Measurements from ENCODE around the gene CCR4. TPM values are rescaled to one million over a fixed set of nuclear protein-coding genes. Genes with fewer than 3 reads are reported as not detected.
"Not testable (repeated sequence)": the region's sequence is repeated elsewhere in the genome, so short reads cannot be mapped to it uniquely, and the experiment has no call there.

The CCR4 gene
- polyA plus RNA-seq, 6 donors from 2014 or later: 0.08 to 0.27 (median 0.16) TPM; not detected in 2

DNA sequence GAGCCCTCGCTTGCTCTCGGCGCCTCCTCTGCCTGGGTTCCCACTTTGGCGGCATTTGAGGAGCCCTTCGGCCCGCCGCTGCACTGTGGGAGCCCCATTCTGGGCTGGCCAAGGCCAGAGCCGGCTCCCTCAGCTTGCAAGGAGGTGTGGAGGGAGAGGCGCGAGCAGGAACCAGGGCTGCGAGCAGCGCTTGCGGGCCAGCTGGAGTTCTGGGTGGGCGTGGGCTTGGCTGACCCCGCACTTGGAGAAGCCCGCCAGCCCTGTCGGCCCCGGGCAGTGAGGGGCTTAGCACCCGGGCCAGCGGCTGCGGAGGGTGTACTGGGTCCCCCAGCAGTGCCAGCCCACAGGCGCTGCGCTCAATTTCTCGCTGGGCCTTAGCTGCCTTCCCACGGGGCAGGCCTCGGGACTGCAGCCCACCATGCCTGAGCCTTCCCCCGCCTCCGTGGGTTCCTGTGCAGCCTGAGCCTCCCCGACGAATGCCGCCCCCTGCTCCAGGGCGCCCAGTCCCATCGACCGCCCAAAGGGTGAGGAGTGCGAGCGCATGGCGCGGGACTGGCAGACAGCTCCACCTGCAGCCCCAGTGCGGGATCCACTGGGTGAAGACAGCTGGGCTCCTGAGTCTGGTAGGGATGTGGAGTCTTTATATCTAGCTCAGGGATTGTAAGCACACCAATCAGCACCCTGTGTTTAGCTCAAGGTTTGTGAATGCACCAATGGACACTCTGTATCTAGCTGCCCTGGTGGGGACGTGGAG lies 11.7 kb upstream of the CCR4 start:
- H3K27me3 Mint-ChIP-seq; H3K27ac Mint-ChIP-seq; H3K4me3 Mint-ChIP-seq; H3K36me3 Mint-ChIP-seq; DNase-seq; ATAC-seq (ENCODE audit: low read depth in 2 of 2); H3K9me3 Mint-ChIP-seq; H3K4me1 Mint-ChIP-seq: not testable (repeated sequence)

DNA sequence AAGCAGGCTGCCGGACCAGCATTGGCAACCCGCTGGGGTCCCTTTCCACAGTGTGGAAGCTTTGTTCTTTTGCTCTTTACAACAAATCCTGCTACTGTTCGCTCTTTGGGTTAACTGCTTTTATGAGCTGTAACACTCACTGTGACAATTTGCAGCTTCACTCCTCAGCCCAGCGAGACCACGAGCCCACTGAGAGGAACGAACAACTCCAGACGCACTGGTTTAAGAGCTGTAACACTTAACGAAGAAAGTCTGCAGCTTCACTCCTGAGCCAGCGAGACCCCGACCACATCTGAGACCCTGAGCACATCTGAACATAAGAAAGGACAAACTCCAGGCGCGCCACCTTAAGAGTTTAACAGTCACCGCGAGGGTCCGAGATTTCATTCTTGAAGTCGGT lies 10.7 kb upstream of the CCR4 start:
- Mint-ChIP-seq H3K4me1 (no peaks in the 10 kb centered on the region), H3K36me3 (no peaks in the 10 kb centered on the region), H3K27ac (peak overlapping the region in 1 of 6 donors; percentile 22), H3K4me3 (no peak overlapping the region), H3K27me3 (no peaks in the 10 kb centered on the region), H3K9me3 (no peaks in the 10 kb centered on the region)
- ATAC-seq (ENCODE audit: low read depth in 2 of 2) (no peak), DNase-seq (no peak)

DNA sequence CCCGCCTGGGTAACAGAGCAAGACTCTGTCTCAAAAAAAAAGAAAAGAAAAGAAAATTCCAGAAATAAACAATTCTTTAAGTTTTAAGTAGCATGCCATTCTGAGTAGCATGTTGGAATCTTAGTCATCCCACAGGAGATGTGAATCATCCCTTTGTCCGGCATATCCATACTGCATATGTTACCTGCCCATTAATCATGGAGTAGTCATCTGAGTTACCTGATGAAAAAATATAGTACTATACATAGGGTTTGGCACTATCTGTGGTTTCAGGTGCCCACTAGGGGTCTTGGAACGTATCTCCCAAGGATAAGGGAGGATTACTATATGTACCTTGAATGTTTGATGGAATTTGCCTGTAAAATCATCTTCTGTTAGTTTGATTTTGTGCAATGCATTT lies 6.3 kb upstream of the CCR4 start:
- Mint-ChIP-seq H3K4me1 (peaks cover 0 to 7% (median 6%) of the 10 kb centered on the region in 3 donors), H3K36me3 (no peaks in the 10 kb centered on the region), H3K27ac (no peak overlapping the region), H3K4me3 (no peak overlapping the region), H3K9me3 (no peaks in the 10 kb centered on the region), H3K27me3 (no peaks in the 10 kb centered on the region)
- no peak for DNase-seq
- no peak for ATAC-seq (ENCODE audit: low read depth in 2 of 2)

DNA sequence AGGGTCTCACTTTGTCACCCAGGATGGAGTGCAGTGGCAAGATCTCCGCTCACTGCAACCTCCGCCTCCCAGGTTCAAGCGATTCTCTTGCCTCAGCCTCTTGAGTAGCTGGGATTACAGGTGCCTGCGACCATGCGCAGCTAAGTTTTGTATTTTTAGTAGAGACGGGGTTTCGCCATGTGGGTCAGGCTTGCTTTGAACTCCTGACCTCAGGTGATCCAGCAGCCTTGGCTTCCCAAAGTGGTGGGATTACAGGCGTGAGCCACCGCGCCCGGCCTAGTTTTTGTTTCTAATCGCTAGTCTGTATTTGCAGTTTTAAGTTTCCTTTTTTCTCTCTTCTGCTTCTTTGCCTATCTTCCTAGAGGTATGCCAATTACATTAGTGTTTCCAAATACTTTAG lies 5.8 kb upstream of the CCR4 start:
- DNase-seq (peak; percentile 3), ATAC-seq (ENCODE audit: low read depth in 2 of 2) (peak in 1 of 2 donors; percentile 23)
- not testable (repeated sequence) for H3K36me3 Mint-ChIP-seq, H3K9me3 Mint-ChIP-seq, H3K4me1 Mint-ChIP-seq, H3K27me3 Mint-ChIP-seq, H3K27ac Mint-ChIP-seq, H3K4me3 Mint-ChIP-seq

DNA sequence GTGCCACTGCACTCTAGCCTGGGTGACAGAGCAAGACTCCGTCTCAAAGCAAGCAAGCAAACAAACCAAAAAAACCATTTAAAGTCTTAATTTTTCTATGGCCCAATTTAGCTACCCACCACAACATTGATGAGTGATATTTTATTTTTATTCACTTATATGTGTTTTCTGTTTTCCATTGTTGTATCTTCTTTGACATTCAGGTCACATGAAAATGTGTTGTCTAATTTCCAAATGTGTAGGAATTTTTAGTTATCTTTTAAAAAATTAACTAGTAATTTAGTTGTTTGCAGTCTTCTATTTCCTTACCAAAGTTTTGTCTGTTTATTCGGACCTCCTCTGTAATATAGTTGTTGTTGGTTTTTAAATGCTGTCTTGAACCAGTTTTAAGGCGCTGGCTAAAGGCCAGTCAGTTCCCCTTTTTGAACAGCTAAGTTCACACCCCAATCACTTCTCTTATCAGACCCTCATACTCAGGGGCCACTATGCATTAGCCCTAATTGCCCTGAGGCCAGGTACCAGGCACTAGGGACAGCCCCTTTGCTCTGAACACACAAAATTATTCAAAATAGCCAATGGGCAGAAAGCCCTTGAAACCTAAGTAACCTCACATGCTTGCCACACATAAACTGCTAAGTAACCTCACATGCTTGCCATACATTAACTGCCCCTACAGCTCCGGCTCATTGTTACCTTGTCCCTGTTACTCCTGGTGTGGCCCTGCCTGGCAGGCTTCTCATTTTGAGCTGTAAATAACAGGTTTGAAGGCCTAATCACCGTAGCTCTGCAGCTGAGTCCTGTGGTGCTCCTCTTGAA lies 4.3 kb upstream of the CCR4 start:
- no peaks in the 10 kb centered on the region for H3K36me3 Mint-ChIP-seq
- no peaks in the 10 kb centered on the region for H3K9me3 Mint-ChIP-seq
- H3K4me1 Mint-ChIP-seq: peaks cover 7 to 10% (median 7%) of the 10 kb centered on the region in 3 donors
- no peaks in the 10 kb centered on the region for H3K27me3 Mint-ChIP-seq
- no peak for DNase-seq
- H3K27ac Mint-ChIP-seq: no peak overlapping the region
- ATAC-seq (ENCODE audit: low read depth in 2 of 2): no peak
- no peak overlapping the region for H3K4me3 Mint-ChIP-seq

DNA sequence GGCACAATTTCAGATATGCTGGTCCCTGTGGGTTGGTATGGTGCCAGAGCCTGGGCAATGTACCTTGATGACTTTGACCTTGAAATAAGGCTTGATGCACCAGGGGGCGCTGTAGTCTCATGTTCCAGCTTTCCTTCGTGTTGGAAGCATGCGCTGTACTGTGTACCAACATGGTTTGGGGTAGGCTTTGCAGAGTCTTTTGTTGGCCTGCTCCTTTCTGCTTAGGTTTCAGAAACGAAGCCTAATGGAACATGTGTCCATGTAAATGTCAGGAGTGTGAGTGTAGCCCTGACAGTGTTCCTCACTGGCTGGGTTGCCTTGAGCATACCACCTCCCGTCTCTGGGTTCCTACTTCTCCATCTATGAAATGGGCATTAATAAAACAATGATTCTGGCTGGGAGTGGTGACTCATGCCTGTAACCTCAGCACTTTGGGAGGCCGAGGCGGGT lies 3.6 kb upstream of the CCR4 start:
- no peaks in the 10 kb centered on the region for H3K27me3 Mint-ChIP-seq
- H3K27ac Mint-ChIP-seq: no peak overlapping the region
- H3K4me3 Mint-ChIP-seq: no peak overlapping the region
- ATAC-seq (ENCODE audit: low read depth in 2 of 2) (peak; percentile 83 to 87), DNase-seq (peak; percentile 62)
- peaks cover 7 to 10% (median 7%) of the 10 kb centered on the region in 3 donors for H3K4me1 Mint-ChIP-seq
- no peaks in the 10 kb centered on the region for H3K36me3 Mint-ChIP-seq
- no peaks in the 10 kb centered on the region for H3K9me3 Mint-ChIP-seq

DNA sequence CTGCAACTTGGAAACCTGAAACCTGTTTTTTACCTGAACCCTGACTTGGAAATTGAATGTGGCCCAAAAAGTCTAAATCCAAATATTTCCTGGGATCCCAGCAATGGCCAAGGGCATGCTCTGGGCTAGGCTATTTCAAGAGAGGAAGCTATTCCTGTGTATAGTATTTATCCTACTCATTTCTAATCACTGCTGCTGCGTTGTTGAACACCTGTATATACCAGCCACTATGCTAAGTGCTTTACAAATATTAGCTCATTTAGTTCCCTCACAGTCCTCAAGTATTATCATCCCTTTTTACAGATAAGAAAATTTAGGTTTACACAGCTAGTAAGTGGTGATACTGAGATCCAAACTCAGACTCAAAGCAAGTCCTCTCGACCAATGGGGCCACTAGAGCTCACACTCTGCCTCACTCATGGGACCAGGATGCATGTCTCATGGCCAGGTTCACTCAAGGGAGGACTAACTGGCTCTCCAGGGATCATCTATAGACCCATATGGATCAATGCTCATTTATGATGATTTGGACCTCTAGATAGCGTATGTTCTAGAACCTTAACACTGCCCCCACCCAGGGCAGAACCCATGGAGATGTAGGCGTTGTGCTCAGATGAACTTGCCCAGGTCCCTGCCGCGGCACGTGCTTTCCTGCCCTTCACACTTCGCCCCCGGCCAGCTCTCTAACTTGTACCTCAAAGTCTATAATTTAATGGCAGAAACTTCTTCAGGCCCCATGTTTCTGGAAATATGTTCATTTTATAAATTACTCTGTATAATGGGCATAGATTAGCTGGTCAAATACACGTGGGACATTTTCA lies 2.6 kb upstream of the CCR4 start:
- H3K4me3 Mint-ChIP-seq: no peak overlapping the region
- H3K9me3 Mint-ChIP-seq: no peaks in the 10 kb centered on the region
- ATAC-seq (ENCODE audit: low read depth in 2 of 2): no peak
- no peak for DNase-seq
- H3K36me3 Mint-ChIP-seq: no peaks in the 10 kb centered on the region
- H3K4me1 Mint-ChIP-seq: peaks cover 7 to 10% (median 7%) of the 10 kb centered on the region in 3 donors
- no peaks in the 10 kb centered on the region for H3K27me3 Mint-ChIP-seq
- H3K27ac Mint-ChIP-seq: peak overlapping the region in 2 of 6 donors; percentile 30 to 49

DNA sequence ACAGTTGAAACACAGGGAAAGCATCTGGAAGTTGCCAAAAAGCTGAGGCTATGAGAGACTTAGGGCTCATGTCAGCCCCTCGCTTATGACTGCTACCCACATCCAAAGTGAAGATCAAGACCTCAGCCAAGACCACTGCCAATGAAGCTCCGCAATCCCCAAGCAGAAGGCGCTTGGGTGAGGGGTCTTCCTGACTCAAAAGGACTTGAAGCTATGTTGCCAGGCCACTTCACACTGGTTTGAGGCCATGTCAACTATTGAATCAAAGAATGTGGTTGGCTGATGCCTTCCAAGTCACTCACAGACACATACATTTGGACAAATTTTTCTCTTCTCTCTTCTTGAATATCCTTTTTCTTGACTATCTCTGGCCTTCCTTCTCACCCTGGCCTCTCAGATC lies 928 bp upstream of the CCR4 start:
- Mint-ChIP-seq H3K27ac (no peak overlapping the region), H3K36me3 (no peaks in the 10 kb centered on the region), H3K4me1 (peaks cover 7 to 10% (median 7%) of the 10 kb centered on the region in 3 donors), H3K9me3 (no peaks in the 10 kb centered on the region), H3K27me3 (no peaks in the 10 kb centered on the region), H3K4me3 (no peak overlapping the region)
- no peak for DNase-seq
- ATAC-seq (ENCODE audit: low read depth in 2 of 2): no peak

DNA sequence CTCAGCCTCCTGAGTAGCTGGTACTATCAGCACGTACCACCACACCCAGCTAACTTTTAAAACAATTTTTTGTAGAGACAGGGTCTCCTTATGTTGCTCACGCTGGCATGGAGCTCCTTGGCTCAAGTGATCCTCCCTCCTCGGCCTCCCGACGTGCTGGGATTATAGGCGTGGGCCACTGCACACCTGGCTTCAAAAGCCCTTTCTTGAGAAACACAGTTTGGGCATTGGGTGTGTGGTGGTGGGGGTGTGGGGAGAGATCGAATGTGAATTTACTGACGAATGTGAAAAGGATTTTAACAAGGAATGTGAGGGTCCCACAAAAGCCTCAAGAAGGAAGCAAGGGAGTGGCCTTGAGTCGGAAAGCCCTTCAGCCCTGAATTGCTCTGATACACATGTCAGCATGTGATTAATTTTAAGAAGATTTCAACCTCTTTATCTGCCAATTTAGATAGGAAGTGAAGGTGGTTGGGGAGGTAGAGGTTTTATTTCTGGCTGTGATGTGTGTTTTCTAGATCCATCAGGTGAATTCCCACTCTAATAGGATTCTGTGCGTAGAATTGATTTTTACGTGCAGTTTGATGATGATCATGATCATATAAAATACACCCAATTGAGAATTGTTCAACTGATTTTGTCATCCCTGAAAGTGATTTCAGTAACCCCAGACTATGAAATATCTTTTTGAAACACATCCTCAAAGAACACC lies 1.1 kb downstream of the CCR4 start:
- DNase-seq (no peak), ATAC-seq (ENCODE audit: low read depth in 2 of 2) (no peak)
- Mint-ChIP-seq H3K9me3 (no peaks in the 10 kb centered on the region), H3K36me3 (no peaks in the 10 kb centered on the region), H3K4me3 (no peak overlapping the region), H3K27ac (peak overlapping the region in 2 of 6 donors; percentile 13 to 79), H3K4me1 (peaks cover 5 to 10% (median 7%) of the 10 kb centered on the region in 3 donors), H3K27me3 (peaks cover 0 to 5% (median 0%) of the 10 kb centered on the region in 3 donors)

DNA sequence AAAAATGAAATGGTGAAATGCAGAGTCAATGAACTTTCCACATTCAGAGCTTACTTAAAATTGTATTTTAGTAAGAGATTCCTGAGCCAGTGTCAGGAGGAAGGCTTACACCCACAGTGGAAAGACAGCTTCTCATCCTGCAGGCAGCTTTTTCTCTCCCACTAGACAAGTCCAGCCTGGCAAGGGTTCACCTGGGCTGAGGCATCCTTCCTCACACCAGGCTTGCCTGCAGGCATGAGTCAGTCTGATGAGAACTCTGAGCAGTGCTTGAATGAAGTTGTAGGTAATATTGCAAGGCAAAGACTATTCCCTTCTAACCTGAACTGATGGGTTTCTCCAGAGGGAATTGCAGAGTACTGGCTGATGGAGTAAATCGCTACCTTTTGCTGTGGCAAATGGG lies 3.1 kb downstream of the CCR4 start:
- peaks cover 0 to 7% (median 4%) of the 10 kb centered on the region in 3 donors for H3K4me1 Mint-ChIP-seq
- no peaks in the 10 kb centered on the region for H3K36me3 Mint-ChIP-seq
- no peak for DNase-seq
- no peaks in the 10 kb centered on the region for H3K9me3 Mint-ChIP-seq
- peaks cover 0 to 5% (median 0%) of the 10 kb centered on the region in 3 donors for H3K27me3 Mint-ChIP-seq
- H3K4me3 Mint-ChIP-seq: no peak overlapping the region
- no peak for ATAC-seq (ENCODE audit: low read depth in 2 of 2)
- H3K27ac Mint-ChIP-seq: no peak overlapping the region

DNA sequence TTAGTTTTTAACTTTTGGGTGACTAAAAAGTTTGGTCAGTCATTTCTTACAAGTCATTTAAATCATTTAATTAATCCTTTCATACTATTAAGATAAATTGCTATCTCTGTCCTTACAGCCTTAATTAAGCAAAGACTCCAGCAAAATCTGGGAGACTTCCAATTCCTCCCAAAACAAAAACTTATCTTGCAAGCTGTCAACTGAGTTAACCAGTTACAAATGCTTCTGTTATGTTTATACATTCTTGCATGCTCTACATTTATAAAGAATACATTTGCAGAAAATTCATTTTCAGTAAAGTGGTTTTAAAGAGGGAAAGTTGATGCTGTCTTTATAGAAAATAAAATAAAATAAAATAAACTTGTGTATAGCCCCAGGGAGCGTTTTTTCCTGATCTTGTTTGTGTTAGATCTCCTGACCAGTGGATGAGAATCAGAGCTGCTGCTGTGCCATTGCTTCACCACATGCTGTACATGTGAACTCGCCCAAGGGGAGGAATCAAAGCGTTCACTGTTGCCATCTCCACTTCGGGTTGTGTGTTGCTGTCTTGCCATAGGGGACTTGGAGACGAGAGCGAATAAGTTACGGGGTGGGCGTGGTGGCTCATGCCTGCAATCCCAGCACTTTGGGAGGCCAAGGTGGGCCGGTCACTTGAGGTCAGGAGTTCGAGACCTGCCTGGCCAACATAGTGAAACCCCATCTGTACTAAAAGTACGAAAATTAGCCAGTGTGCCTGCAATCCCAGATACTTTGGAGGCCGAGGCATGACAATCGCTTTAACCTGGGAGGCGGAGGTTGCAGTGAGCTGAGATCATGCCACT lies 5.5 kb downstream of the CCR4 start:
- DNase-seq (no peak), ATAC-seq (ENCODE audit: low read depth in 2 of 2) (no peak)
- no peak overlapping the region for H3K4me3 Mint-ChIP-seq
- no peaks in the 10 kb centered on the region for H3K9me3 Mint-ChIP-seq
- no peaks in the 10 kb centered on the region for H3K36me3 Mint-ChIP-seq
- H3K27me3 Mint-ChIP-seq: peaks cover 0 to 5% (median 0%) of the 10 kb centered on the region in 3 donors
- H3K27ac Mint-ChIP-seq: no peak overlapping the region
- peaks cover 0 to 5% (median 2%) of the 10 kb centered on the region in 3 donors for H3K4me1 Mint-ChIP-seq

DNA sequence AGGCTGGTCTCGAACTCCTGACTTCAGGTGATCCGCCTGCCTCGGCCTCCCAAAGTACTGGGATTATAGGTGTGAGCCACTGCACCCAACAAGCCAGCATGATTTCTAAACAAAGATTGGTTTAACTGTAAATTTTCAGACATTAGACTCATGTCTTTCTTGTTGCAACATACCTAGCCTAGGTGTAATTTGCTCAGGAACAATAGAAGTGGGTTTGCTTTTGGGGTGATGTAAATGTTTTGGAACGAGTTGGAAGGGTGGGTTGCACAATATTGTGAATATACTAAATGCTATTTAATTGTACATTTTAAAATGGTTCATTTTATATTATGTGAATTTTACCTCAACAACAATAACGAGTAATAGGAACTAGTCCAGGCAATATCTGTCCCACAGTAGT lies 7.1 kb downstream of the CCR4 start:
- Mint-ChIP-seq H3K9me3 (no peaks in the 10 kb centered on the region), H3K4me3 (no peak overlapping the region), H3K36me3 (no peaks in the 10 kb centered on the region), H3K4me1 (peaks cover 0 to 5% (median 2%) of the 10 kb centered on the region in 3 donors), H3K27ac (no peak overlapping the region), H3K27me3 (peaks cover 0 to 5% (median 0%) of the 10 kb centered on the region in 3 donors)
- ATAC-seq (ENCODE audit: low read depth in 2 of 2): no peak
- DNase-seq: no peak
